Esophagus muscularis mucosa (tissue), 4 donors: ENCODE measurements around the gene TENT5C. TPM values are rescaled to one million over a fixed set of nuclear protein-coding genes. Genes with fewer than 3 reads are reported as not detected.

ENCODE experiments used
- DNase-seq: peaks from one replicate; pipeline ENCODE4 v3.0.0-alpha.2; 2017; ENCODE audit errors: extremely low spot score
- H3K27ac ChIP-seq, 4 donors: fragments of 200-600 bp; sonication (generic); replicated peaks in 1 of 4; 1 replicate in 3 of 4; 2 replicates in 1 of 4; pipeline ENCODE4 v1.5.1; 2016 to 2019; ENCODE audit warnings: mild to moderate bottlenecking in 1 of 4
- H3K27me3 ChIP-seq, 4 donors: fragments of 200-600 bp; sonication (generic); one replicate each; pipeline versions ENCODE4 v1.5.1 to v1.6.0; 2016 to 2019
- H3K36me3 ChIP-seq, 4 donors: fragments of 200-600 bp; sonication (generic); one replicate each; pipeline ENCODE4 v1.5.1; 2016 to 2019
- H3K4me1 ChIP-seq, 4 donors: fragments of 200-600 bp; sonication (generic); one replicate each; pipeline ENCODE4 v1.5.1; 2016 to 2019
- H3K4me3 ChIP-seq, 4 donors: fragments of 200-600 bp; sonication (generic); 1 replicate in 2 of 4; 2 replicates in 2 of 4; pipeline ENCODE4 v1.5.1; 2016 to 2019; ENCODE audit warnings: mild to moderate bottlenecking in 4 of 4, moderate library complexity in 1 of 4
- H3K9me3 ChIP-seq, 4 donors: fragments of 200-600 bp; sonication (generic); 1 replicate in 3 of 4; 2 replicates in 1 of 4; pipeline ENCODE4 v1.5.1; 2016 to 2019
- EP300 ChIP-seq: sonication (generic); formaldehyde crosslinking; IDR thresholded peaks from one replicate; pipeline ENCODE4 v1.6.1; 2017; ENCODE audit warnings: antibody characterized with exemption
- POLR2A ChIP-seq: fragments of 450-650 bp; IDR thresholded peaks from one replicate; pipeline ENCODE4 v1.6.1; 2017; ENCODE audit warnings: antibody characterized with exemption, moderate library complexity, mild to moderate bottlenecking, low read depth
- POLR2AphosphoS5 ChIP-seq, 2 donors: sonication (generic); formaldehyde crosslinking; IDR thresholded peaks; one replicate each; pipeline ENCODE4 v1.6.1; 2017; ENCODE audit warnings: antibody characterized with exemption in 2 of 2
- WGBS: methylation state at CpG from one replicate; pipeline ENCODE4 v1.1.5; 2018; 5-methylcytosine and 5-hydroxymethylcytosine counted together
- intact Hi-C: fragments of 100-400 bp; cut with DNase I; formaldehyde crosslinking; loops from one replicate; pipeline ENCODE4 v1.15.1; 2023
- total RNA-seq, 4 donors: library from RNA; depleted of rRNA; stranded (reverse); fragments of >200 nt; gene quantifications; one replicate each; pipeline versions ENCODE4 v1.1.0 to v1.2.1, GENCODE V29; 2016
- TF ChIP-seq, protein P1 (sequence below), 3 experiments: fragments of 200-600 bp in 2 of 3; fragments of 450-650 bp in 1 of 3; sonication (generic) in 2 of 3; IDR thresholded peaks; one replicate each; pipeline ENCODE4 v1.5.1; 2017 to 2019; ENCODE audit warnings: antibody characterized with exemption in 3 of 3, mild to moderate bottlenecking in 2 of 3, moderate library complexity in 1 of 3

The TENT5C gene
- total RNA-seq, 4 donors from 2014 or later = 0.92 to 6.8 (median 2.5) TPM

DNA sequence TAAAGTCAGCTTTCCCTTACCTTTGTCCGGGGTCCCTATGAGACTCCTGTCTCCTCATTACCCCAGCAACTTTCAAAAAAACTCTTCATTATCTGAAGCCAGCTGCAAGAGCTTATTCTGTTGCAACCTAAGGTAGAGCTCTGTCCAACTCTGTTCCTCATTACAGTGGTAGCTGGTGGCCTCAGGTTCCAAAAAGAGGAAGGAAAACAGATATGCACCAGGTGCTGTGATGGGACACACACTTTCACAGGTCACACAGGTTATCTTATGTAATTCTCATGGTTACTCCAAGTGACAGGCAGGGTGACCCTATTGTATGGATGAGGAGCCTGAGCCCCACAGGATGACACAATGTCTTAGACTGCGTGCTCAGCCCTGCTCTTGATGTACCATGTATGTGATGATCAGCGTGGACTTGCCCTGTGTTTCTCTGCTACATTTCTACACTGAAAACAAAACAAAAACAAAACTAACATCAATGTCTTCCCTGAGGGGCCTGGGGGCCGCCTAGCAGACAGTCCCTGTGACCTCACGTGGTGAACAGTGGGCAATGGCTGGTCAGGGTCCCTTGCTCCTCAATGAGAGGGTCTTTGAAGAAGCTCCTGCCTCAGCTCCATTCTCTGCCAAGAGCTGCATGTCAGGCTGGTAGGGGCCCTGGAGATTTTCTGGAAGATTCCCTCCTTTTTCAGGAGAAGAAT lies 9.7 kb upstream of the TENT5C start:
- intact Hi-C loops = no loop called here
- Histone ChIP-seq H3K36me3 (no peaks in the 10 kb centered on the region), H3K9me3 (no peaks in the 10 kb centered on the region), H3K27ac (no peak overlapping the region), H3K4me1 (no peaks in the 10 kb centered on the region), H3K4me3 (no peak overlapping the region), H3K27me3 (no peaks in the 10 kb centered on the region)
- no peak for DNase-seq
- TF ChIP-seq POLR2AphosphoS5 (IDR thresholded peaks at IDR 0.05) (no peak), EP300 (no peak), POLR2A (no peak)
- TF ChIP-seq, protein P1, sequence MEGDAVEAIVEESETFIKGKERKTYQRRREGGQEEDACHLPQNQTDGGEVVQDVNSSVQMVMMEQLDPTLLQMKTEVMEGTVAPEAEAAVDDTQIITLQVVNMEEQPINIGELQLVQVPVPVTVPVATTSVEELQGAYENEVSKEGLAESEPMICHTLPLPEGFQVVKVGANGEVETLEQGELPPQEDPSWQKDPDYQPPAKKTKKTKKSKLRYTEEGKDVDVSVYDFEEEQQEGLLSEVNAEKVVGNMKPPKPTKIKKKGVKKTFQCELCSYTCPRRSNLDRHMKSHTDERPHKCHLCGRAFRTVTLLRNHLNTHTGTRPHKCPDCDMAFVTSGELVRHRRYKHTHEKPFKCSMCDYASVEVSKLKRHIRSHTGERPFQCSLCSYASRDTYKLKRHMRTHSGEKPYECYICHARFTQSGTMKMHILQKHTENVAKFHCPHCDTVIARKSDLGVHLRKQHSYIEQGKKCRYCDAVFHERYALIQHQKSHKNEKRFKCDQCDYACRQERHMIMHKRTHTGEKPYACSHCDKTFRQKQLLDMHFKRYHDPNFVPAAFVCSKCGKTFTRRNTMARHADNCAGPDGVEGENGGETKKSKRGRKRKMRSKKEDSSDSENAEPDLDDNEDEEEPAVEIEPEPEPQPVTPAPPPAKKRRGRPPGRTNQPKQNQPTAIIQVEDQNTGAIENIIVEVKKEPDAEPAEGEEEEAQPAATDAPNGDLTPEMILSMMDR (IDR thresholded peaks at IDR 0.05) = no peak
- WGBS = 78% methylated on average over 4 of the region's 5 CpGs

DNA sequence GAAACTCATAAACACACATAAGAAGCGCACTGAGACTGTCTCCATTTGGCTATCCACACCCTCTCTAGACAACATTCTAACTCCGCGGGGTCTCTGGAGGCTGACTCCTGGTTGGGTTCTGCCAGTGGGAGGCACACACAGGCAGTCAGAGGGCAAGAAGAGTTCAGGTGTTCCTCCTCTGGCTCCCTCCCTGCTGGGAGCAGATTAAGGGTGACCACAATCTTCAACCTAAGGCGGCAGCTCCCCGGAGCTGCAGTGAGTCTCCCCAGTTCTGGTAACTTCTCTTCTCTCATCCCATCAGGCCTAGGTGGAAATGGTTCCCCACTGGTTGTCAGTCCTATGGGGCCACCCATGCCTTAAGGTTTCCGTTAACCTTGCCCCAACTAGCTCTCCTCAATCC lies 7.4 kb upstream of the TENT5C start:
- H3K9me3 ChIP-seq = no peaks in the 10 kb centered on the region
- intact Hi-C loops = no loop called here
- no peaks in the 10 kb centered on the region for H3K27me3 ChIP-seq
- WGBS = 81% methylated on average over 6 of the region's 6 CpGs
- H3K4me1 ChIP-seq = no peaks in the 10 kb centered on the region
- no peak for TF ChIP-seq POLR2AphosphoS5 (IDR thresholded peaks at IDR 0.05)
- TF ChIP-seq, protein P1 (IDR thresholded peaks at IDR 0.05) = no peak
- DNase-seq = no peak
- H3K27ac ChIP-seq = no peak overlapping the region
- no peak overlapping the region for H3K4me3 ChIP-seq
- no peaks in the 10 kb centered on the region for H3K36me3 ChIP-seq

DNA sequence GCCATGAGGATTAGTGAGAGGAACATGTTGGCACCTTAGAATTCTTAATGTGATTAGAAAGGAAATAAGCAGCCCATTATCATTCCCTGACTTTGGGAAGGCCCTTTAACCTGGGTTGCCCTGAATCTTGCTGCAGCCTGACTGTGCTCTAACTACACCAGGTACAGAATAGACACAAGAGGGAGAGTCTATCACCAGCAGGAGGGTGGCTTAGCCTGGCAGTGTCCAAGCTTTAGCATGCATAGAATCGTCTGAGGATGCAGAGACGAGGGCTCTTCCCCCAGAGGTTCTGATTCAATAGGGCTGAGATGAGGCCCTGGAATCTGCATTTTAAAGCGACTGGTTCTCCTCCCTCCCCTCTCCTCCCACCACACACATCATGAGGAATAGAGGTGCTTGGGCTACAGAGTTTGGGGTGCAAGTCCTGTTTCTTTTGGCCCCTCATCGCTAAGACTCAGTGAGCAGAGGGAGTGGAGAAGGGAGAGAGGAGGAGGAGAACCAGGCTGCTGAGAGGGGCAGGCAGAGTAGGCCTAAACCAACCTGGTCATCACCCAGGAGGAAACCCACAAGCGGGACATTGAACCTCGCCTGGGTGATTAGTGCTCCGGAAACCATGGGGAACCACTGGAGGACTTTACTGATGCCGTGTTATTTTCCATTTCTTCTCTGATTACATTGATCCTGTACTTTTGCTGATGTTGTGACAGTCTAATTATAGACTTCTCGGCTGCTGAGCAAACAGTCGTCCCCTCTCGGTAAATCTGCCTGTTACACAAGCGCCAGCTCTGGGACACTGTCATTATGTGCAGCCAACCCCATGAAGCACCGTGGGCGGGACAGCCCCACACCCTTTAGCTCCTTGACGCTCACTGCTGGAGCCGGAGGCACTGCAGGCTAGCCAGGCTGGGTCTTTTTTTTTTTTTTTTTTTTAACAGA lies 6.3 kb upstream of the TENT5C start:
- intact Hi-C loops = loop anchor here (10.0 kb wide), 1 partner anchor 235 kb away; the partner anchor contains the start of gene MAN1A2
- no peaks in the 10 kb centered on the region for H3K9me3 ChIP-seq
- no peaks in the 10 kb centered on the region for H3K36me3 ChIP-seq
- H3K4me1 ChIP-seq = peaks cover 0 to under 1% (median under 1%) of the 10 kb centered on the region in 4 donors
- no peaks in the 10 kb centered on the region for H3K27me3 ChIP-seq
- no peak for DNase-seq
- H3K4me3 ChIP-seq = no peak overlapping the region
- WGBS = 87% methylated on average over 16 of the region's 16 CpGs
- no peak overlapping the region for H3K27ac ChIP-seq
- no peak for TF ChIP-seq EP300

DNA sequence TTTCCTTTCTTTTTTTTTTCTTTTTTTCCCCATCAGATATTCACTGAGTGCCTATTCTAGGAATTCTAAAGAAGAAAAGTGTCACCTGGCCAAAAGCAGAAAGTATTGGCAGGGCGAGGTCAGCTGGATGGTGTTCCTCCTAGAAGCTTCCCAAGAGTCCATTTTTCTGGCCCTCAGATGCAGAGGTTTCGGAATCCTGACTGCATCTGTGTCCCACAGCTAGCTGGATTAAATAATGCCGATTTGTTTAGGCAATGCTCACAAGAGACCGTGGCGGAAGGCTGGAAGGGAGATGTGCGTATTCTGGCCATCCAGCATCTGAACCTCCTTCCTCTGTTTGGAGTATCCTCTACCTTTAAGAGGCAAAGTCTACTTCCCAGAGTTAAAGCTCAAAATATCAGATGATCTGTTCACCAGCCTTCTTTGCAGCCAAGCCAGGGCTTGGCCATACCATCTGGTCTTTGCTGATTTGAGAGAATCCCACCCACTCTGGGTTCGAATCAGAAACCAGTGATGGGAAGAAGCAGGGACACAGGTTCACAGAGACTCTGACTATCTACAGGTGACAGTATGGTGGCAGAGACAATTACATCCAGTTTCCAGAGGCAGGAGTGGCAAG lies 5.4 kb upstream of the TENT5C start:
- no peak for DNase-seq
- WGBS = 77% methylated on average over 7 of the region's 7 CpGs
- intact Hi-C loops = loop anchor here (10.0 kb wide), 1 partner anchor 236 kb away; the partner anchor contains the start of gene MAN1A2
- no peak overlapping the region for H3K27ac ChIP-seq
- H3K36me3 ChIP-seq = no peaks in the 10 kb centered on the region
- peaks cover 3 to 8% (median 6%) of the 10 kb centered on the region in 4 donors for H3K4me1 ChIP-seq
- TF ChIP-seq, protein P1 (IDR thresholded peaks at IDR 0.05) = no peak
- no peak for TF ChIP-seq EP300
- H3K9me3 ChIP-seq = no peaks in the 10 kb centered on the region
- no peak overlapping the region for H3K4me3 ChIP-seq
- H3K27me3 ChIP-seq = no peaks in the 10 kb centered on the region

DNA sequence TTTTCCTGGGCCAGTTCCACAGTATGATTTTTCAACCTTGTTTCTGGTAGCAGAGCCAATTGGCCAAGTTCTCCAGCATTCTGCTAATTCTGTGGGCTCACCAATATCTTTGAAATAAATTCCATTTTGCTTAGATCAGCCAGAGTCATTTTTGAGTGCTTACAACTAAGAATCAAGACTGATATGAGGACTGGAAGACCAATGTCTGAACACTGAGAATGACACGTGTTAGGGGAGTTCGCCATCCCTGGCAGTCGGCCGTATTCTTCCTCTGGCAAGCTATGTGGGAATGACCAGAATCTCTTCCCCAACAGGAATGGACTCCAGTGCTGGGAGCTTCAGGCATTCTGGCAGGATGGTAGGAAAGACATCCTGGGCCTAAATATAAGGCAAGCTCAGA lies 4.9 kb upstream of the TENT5C start:
- peaks cover 3 to 8% (median 6%) of the 10 kb centered on the region in 4 donors for H3K4me1 ChIP-seq
- no peaks in the 10 kb centered on the region for H3K36me3 ChIP-seq
- no peaks in the 10 kb centered on the region for H3K27me3 ChIP-seq
- H3K4me3 ChIP-seq = no peak overlapping the region
- TF ChIP-seq POLR2AphosphoS5 (IDR thresholded peaks at IDR 0.05) (no peak), POLR2A (no peak), EP300 (no peak)
- TF ChIP-seq, protein P1 (IDR thresholded peaks at IDR 0.05) = no peak
- no peak overlapping the region for H3K27ac ChIP-seq
- intact Hi-C loops = loop anchor here (10.0 kb wide), 1 partner anchor 236 kb away; the partner anchor contains the start of gene MAN1A2
- WGBS = 80% methylated on average over 4 of the region's 4 CpGs
- DNase-seq = no peak
- H3K9me3 ChIP-seq = no peaks in the 10 kb centered on the region
